HTR-8/SVneo (cell line): Measurements from ENCODE around the gene HOXA1.

Experiments used
- DNase-seq: peaks from one replicate; pipeline ENCODE4 v3.0.0; 2011; ENCODE audit warnings: low spot score, mixed read lengths; ENCODE audit not compliant: insufficient read length
- FAIRE-seq: peaks from 2 replicates; lab custom pipeline; 2011; peaks lifted over from hg19 to GRCh38; lab: Jason Lieb, UNC

HOXA1 gene

DNA sequence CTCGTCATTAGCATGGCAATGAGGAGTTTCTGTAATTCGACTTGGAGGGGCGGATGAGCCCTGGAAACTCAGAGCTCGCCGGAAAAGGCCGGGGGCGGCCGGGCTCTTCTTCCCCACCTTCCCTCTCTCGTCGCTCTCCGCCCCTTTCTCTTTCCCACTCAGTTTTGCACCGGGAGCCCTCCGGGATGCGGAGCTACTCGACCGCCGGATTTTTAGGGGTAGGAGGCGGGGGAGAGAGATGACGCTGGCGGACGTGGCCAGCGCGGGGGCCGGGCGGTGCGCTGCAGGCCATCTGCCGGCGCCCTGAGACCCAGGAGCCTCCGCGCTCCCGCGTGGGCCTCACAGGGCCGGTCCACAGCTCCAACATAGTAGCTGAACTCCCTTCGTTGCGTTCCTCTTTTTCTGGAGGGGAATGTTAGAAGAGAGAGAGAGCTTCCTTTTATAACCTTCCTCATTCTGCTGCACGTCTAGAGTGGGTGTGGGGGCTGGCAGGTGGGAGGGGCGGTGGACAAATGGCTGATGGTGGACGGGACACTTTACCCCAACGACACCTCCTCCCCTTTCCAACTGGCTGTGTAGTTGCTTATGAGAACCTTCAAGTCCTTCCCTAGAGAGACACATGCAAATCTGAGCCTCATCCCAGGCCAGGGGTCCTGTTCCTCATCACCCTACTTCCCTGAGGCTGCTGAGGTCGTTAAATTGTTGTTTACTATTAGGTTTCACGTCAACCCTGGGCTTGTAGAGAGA is 1.1 kb upstream of the HOXA1 start:
- FAIRE-seq, result no peak
- DNase-seq, result no peak

DNA sequence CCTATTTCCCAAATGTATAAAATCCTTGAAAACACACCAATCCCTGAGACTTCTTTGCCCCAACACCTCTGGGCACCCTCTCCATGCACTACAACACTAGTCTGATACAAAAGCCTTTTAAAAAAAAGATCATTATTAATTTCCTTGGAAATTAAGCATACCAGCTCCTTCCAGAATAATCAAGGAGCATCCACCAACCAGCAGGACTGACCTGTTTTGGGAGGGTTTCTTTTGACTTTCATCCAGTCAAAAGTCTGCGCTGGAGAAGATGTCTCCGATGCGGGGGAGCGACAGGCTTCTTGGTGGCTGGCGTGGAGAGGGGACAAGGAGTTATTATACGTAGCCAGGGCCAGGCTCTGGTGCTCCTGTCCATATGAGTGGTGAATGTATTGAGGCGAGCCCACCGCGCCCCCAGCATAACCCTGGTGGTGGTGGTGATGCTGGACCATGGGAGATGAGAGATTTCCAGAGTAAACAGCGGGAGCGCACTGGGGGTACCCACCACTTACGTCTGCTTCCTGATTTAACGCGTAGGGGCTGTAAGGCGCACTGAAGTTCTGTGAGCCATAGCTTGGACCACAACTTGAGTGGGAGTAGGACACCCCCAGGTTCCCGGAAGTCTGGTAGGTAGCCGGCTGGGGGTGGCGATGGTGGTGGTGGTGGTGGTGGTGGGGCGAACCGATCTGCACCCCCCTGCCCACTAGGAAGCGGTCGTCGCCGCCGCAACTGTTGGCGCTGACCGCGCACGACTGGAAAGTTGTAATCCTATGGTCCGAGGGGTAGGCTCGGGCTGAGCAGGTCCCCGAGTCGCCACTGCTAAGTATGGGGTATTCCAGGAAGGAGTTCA is 527 bp downstream of the HOXA1 start:
- no peak for DNase-seq
- FAIRE-seq, result no peak

DNA sequence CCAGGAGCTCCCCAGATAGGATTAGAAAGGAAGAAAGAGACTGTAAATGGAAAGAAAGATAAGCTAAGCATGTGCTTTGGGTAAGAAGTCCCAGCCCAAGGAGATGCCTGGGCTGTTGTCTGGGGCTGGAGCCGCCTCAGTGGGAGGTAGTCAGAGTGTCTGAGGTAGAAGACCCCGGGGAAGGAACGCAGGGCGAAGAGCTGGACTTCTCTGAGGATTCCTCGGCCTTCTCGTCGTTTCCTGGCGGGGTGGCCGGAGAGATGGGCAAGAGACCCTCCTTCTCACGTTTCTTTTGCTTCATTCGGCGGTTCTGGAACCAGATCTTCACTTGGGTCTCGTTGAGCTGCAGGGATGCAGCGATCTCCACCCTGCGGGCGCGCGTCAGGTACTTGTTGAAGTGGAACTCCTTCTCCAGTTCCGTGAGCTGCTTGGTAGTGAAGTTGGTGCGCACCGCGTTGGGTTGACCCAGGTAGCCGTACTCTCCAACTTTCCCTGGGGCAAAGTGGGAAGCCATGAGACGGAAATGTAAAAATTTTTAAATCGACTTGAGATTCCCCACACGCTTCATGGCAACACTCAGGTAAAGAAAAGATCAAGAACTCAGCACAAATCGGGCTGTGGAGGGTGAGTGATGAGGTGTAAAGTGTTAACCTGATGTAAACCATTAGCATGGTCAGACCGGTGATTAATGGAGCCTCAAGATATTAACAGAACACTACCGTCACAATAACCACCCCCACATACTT is 1.3 kb downstream of the HOXA1 start:
- no peak for DNase-seq
- no peak for FAIRE-seq

- FAIRE-seq, result no peak
- DNase-seq, result no peak
These were observed 2.5 kb downstream of the HOXA1 start for GRCh38 chr7:27093184-27093895.

- FAIRE-seq, result no peak
- no peak for DNase-seq
These were observed 3.0 kb downstream of the HOXA1 start for GRCh38 chr7:27092819-27093110.

GRCh38 chr7:27091941-27092818 is 3.6 kb downstream of the HOXA1 start:
- FAIRE-seq (no peak), DNase-seq (no peak)

DNA sequence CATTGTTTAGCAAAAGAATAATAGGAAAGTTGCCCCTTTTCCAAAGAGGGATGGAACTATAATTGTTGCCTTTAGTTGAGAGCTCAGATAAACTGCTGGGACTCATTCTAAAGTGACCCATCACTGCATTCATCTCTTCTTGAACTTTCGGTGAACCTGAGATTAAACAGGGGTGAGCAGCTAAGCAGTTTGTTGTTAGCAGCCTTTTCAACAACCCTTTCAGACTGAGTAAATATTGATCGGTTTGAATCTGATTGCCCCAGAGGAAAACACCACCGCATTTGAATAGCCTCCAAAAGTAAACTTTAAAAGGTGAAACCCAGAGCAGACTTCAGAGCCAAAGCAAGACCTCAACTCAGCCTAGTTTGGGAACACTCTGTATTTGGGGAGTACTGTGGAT is 4.7 kb downstream of the HOXA1 start:
- FAIRE-seq (no peak), DNase-seq (no peak)

GRCh38 chr7:27088002-27088922 is 7.5 kb downstream of the HOXA1 start:
- FAIRE-seq (no peak), DNase-seq (no peak)

- FAIRE-seq, result no peak
- DNase-seq, result no peak
These were observed 12.2 kb downstream of the HOXA1 start for GRCh38 chr7:27083646-27084045.

GRCh38 chr7:27082171-27082570 is 13.6 kb downstream of the HOXA1 start:
- FAIRE-seq (no peak), DNase-seq (no peak)

GRCh38 chr7:27080844-27081436 is 14.9 kb downstream of the HOXA1 start:
- no peak for DNase-seq
- FAIRE-seq, result no peak

GRCh38 chr7:27079234-27079975 is 16.4 kb downstream of the HOXA1 start:
- DNase-seq (no peak), FAIRE-seq (no peak)

DNA sequence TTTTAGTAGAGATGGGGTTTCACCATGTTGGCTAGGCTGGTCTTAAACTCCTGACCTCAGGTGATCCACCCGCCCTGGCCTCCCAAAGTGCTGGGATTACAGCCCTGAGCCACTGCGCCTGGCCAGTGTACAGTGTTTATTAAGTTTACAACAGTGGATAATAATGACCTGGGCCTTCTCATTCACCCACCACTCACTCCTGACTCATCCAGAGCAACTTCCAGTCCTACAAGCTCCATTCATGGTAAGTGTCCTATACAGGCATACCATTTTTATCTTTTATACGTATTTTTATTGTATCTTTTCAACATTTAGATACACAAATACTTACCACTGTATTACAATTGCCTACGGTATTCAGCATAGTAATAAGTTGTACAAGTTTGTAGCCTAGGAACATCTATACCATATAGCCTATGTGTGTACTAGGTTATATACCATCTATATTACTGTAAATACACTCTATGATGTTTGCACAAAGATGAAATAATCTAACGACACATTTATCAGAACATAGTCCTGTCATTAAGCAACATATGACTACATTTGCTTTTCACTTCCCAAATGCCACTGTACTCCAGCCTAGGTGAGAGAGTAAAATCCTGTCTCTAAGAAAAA is 17.1 kb downstream of the HOXA1 start:
- no peak for FAIRE-seq
- no peak for DNase-seq

DNA sequence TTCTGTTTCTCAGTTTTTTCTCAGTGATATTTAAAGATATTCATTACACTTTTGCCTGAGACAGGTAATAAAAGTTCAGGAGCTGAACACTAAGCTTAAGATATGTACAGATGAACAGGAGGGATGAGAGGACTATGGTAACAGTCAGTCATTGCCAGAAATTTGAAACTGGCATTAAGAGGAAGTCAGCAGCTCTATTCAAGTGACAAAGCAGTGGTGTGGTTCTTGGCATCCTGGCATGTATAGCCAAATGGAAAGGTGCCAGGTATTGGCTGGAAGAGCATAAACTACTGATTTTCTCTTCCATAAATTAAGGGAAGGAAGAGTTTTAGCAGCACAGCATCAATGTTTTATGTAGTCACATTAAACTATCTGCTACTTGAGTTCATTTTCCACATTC is 22.7 kb downstream of the HOXA1 start:
- DNase-seq (no peak), FAIRE-seq (no peak)

- FAIRE-seq, result no peak
- no peak for DNase-seq
These were observed 24.0 kb downstream of the HOXA1 start for GRCh38 chr7:27071622-27072390.

- no peak for FAIRE-seq
- no peak for DNase-seq
These were observed 27.5 kb downstream of the HOXA1 start for GRCh38 chr7:27068259-27068658.
